ENCODE measurements around the gene SEPTIN7.

DNA sequence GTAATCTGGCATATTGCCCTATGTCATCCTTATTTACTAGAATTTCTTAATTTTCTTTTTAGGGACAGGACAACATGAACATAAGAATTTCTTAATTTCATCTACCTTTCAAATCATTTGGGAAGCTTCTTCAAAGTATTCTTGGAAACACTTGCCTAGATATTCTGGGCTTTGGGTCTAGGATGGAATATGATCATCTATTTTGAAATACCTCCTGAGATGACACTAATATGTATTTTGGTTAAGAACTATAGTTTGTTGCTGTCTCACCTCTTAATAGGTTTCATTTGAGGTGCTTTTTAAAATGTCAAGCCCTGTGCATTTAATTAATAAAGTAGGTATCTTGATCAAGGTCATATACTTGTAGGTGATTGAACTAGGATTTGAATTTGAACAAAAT, 49.1 kb downstream of the SEPTIN7 start:
- TF ChIP-seq EZH2 (IDR thresholded peaks at IDR 0.05; ENCODE audit: insufficient read depth, poor library complexity, severe bottlenecking): no peak
- TF ChIP-seq EZH2phosphoT487 (IDR thresholded peaks at IDR 0.05; ENCODE audit: insufficient read depth, low read depth): no peak

All from GM23248 (cell line).